Keratinocyte (primary cell): ENCODE measurements around the gene NOVA2. TPM values are rescaled to one million over a fixed set of nuclear protein-coding genes. Genes with fewer than 3 reads are reported as not detected.

Experiments
- DNase-seq: peaks from one replicate; pipeline ENCODE4 v3.0.0-alpha.2; 2011; ENCODE audit warnings: low read depth, missing footprints, low spot score
- FAIRE-seq: peaks from 2 replicates; lab custom pipeline; 2011; peaks lifted over from hg19 to GRCh38; lab: Jason Lieb, UNC
- H2AFZ ChIP-seq: 2 replicates; pipeline ENCODE4 v1.6.0; 2012; ENCODE audit warnings: low read length, control low read depth, inconsistent platforms; ENCODE audit not compliant: control insufficient read depth
- H3K27ac ChIP-seq: 2 replicates; pipeline ENCODE4 v1.5.1; 2011; ENCODE audit warnings: low read length; ENCODE audit not compliant: control insufficient read depth, insufficient read depth
- H3K27me3 ChIP-seq: 3 replicates; pipeline ENCODE4 v1.6.0; 2011; ENCODE audit warnings: low read length; ENCODE audit not compliant: control insufficient read depth, insufficient read depth; ENCODE audit errors: extremely low read depth
- H3K36me3 ChIP-seq, 2 experiments: 2 replicates in 1 of 2; 3 replicates in 1 of 2; pipeline ENCODE4 v1.5.1; 2011; ENCODE audit warnings: low read length in 2 of 2, mild to moderate bottlenecking in 1 of 2; ENCODE audit not compliant: control insufficient read depth in 2 of 2, insufficient read depth in 2 of 2; ENCODE audit errors: extremely low read depth in 1 of 2
- H3K4me1 ChIP-seq: 3 replicates; pipeline ENCODE4 v1.5.1; 2011; ENCODE audit warnings: low read length; ENCODE audit not compliant: control insufficient read depth, insufficient read depth; ENCODE audit errors: extremely low read depth
- H3K4me2 ChIP-seq: 3 replicates; pipeline ENCODE4 v1.6.0; 2011; ENCODE audit warnings: low read depth, low read length; ENCODE audit not compliant: control insufficient read depth, insufficient read depth; ENCODE audit errors: extremely low read depth
- H3K4me3 ChIP-seq, 3 experiments: fragments of 200-600 bp in 1 of 3; sonication (generic) in 1 of 3; 2 replicates in 2 of 3; 3 replicates in 1 of 3; pipeline ENCODE4 v1.5.1; 2011 to 2016; ENCODE audit warnings: low read length in 3 of 3, mild to moderate bottlenecking in 3 of 3, control low read depth in 2 of 3, inconsistent platforms in 1 of 3, low read depth in 1 of 3, mixed read lengths in 1 of 3, mixed run types in 1 of 3, moderate library complexity in 1 of 3; ENCODE audit not compliant: control insufficient read depth in 2 of 3, insufficient read depth in 2 of 3; ENCODE audit errors: extremely low read depth in 1 of 3
- H3K79me2 ChIP-seq: 2 replicates; pipeline ENCODE4 v1.6.0; 2012; ENCODE audit warnings: low read length; ENCODE audit not compliant: control insufficient read depth, insufficient read depth
- H3K9ac ChIP-seq: 3 replicates; pipeline ENCODE4 v1.6.0; 2011; ENCODE audit warnings: low read length; ENCODE audit not compliant: control insufficient read depth, insufficient read depth; ENCODE audit errors: extremely low read depth
- H3K9me1 ChIP-seq: 3 replicates; pipeline ENCODE4 v1.6.0; 2011; ENCODE audit warnings: low read length; ENCODE audit not compliant: control insufficient read depth, insufficient read depth; ENCODE audit errors: extremely low read depth
- H3K9me3 ChIP-seq: 2 replicates; pipeline ENCODE4 v1.5.1; 2012; ENCODE audit warnings: low read depth, low read length; ENCODE audit not compliant: control insufficient read depth
- H4K20me1 ChIP-seq: 3 replicates; pipeline ENCODE4 v1.6.0; 2011; ENCODE audit warnings: low read length; ENCODE audit not compliant: control insufficient read depth, insufficient read depth; ENCODE audit errors: extremely low read depth
- CTCF ChIP-seq, 3 experiments: IDR thresholded peaks in 1 of 3; conservative IDR thresholded peaks in 1 of 3; optimal IDR thresholded peaks in 1 of 3; 2 replicates in 2 of 3; 3 replicates in 1 of 3; pipeline versions ENCODE3 to v1.5.1; 2011; ENCODE audit warnings: low read length in 3 of 3, mild to moderate bottlenecking in 3 of 3, moderate library complexity in 2 of 3, control low read depth in 1 of 3, inconsistent platforms in 1 of 3; ENCODE audit not compliant: insufficient read depth in 2 of 3; ENCODE audit errors: extremely low read depth in 1 of 3
- EZH2 ChIP-seq: IDR thresholded peaks from one replicate; pipeline ENCODE4 v1.6.1; 2012; ENCODE audit warnings: inconsistent platforms, mild to moderate bottlenecking, low read length, moderate library complexity
- dilution Hi-C: fragments of 300-500 bp; cut with MboI; formaldehyde crosslinking; loops from one replicate; pipeline ENCODE4 v1.7.0; 2020; ENCODE audit warnings: low sequenced_read_pairs; ENCODE audit not compliant: extremely low pct_ligation_motif_present
- polyA plus RNA-seq, 5 experiments: library from polyadenylated mRNA; depleted of rRNA in 3 of 5; stranded (reverse) in 3 of 5; stranded (forward) in 1 of 5; unstranded in 1 of 5; fragments of >200 nt; gene quantifications; 1 replicate in 1 of 5; 2 replicates in 3 of 5; 3 replicates in 1 of 5; pipeline versions ENCODE4 v1.2.1 to v1.2.3, GENCODE V29; 2011 to 2012; ENCODE audit warnings: missing spikeins in 2 of 5, low read depth in 1 of 5, low replicate concordance in 1 of 5

Gene NOVA2
- polyA plus RNA-seq, 1 donor (not counting 4 experiments of a cell fraction or from before 2014, with no cell fraction given) = not detected

GRCh38 chr19:45995715-45996385, 22.2 kb upstream of the NOVA2 start:
- dilution Hi-C loops = no loop called here
- Histone ChIP-seq H3K4me1 (peaks cover 13% of the 10 kb centered on the region), H3K9ac (peak overlapping the region; percentile 88), H3K4me2 (peak overlapping the region; percentile 95), H3K27me3 (no peaks in the 10 kb centered on the region), H3K4me3 (peak overlapping the region; percentile 83 to 88 (median 86)), H4K20me1 (no peaks in the 10 kb centered on the region), H2AFZ (peak overlapping the region; percentile 75), H3K27ac (peak overlapping the region; percentile 74), H3K36me3 (peaks cover 0 to 4% of the 10 kb centered on the region in 2 experiments), H3K79me2 (peaks cover 2% of the 10 kb centered on the region), H3K9me1 (peaks cover 2% of the 10 kb centered on the region), H3K9me3 (no peaks in the 10 kb centered on the region)
- TF ChIP-seq CTCF (optimal IDR thresholded peaks at IDR 0.05 in 1 of 3, IDR thresholded peaks at IDR 0.05 in 1 of 3, conservative IDR thresholded peaks at IDR 0.05 in 1 of 3; ENCODE audit: extremely low read depth in 1 of 3, insufficient read depth in 2 of 3, low read length in 3 of 3) (no peak), EZH2 (no peak)
- no peak for DNase-seq
- FAIRE-seq = no peak

DNA sequence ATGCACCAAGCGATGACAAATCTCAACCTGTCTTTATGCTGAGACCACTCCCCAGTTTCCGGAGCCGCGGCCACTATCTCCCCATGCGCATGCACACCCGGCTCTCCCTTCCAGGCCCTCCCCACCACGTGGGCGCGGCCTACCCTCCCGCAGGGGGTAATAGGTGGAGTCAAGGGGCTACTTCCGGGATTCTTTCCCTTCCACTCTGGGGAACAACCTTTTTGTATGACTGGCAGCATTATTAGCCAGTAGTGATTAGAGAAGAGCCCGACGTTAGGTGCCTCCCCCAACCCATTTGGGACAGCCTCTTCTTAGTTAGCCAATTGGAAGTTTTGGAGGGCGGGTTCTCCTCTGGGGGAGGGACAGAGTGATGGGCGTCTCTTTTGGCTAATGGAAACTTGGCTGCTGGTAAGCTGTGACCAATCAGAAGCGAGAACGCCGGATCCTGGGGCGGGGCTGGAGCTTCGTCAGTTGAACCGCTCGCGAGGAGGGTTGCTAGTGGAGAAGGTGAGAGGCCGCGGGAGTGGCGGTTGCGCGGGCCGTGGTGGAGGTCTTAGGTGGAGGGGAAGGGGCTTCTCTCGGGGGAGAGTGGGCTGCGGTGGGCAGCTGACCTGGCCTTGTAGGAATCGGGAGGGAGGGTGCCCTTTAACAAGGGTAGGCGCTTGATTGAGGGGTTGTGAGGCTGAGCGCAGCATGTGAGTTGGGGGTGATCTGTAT, 21.5 kb upstream of the NOVA2 start, which contains the start of gene CCDC61:
Gene CCDC61, plus strand, starts transcription at position 470 of the 717 bp plus-strand sequence. CDS start 7,552 bp downstream, outside the sequence.
- Histone ChIP-seq H3K4me2 (peak within 1 kb of the TSS; percentile 95), H3K9ac (peak within 1 kb of the TSS; percentile 88), H3K4me3 (peak within 1 kb of the TSS; percentile 83 to 88 (median 86)), H3K9me3 (no peaks in the 10 kb centered on the region), H3K27me3 (no peaks in the 10 kb centered on the region), H3K36me3 (peaks cover 0 to 4% of the 10 kb centered on the region in 2 experiments), H2AFZ (peak within 1 kb of the TSS; percentile 75), H3K27ac (peak within 1 kb of the TSS; percentile 74), H3K9me1 (peaks cover 2% of the 10 kb centered on the region), H3K79me2 (peaks cover 2% of the 10 kb centered on the region), H3K4me1 (peaks cover 9% of the 10 kb centered on the region), H4K20me1 (no peaks in the 10 kb centered on the region)
- peak; percentile 94 for FAIRE-seq
- peak; percentile 99 for DNase-seq
- dilution Hi-C loops = no loop called here
- TF ChIP-seq CTCF (optimal IDR thresholded peaks at IDR 0.05 in 1 of 3, IDR thresholded peaks at IDR 0.05 in 1 of 3, conservative IDR thresholded peaks at IDR 0.05 in 1 of 3; ENCODE audit: extremely low read depth in 1 of 3, insufficient read depth in 2 of 3, low read length in 3 of 3) = no peak
- no peak for TF ChIP-seq EZH2
